NCI-H748 (cell line): ENCODE data around the gene TNFRSF19.

Source experiments
- DNase-seq: peaks from one replicate; lab custom pipeline; 2025; ENCODE audit not compliant: unreplicated experiment; lab: John Stamatoyannopoulos, UW

The TNFRSF19 gene

DNA sequence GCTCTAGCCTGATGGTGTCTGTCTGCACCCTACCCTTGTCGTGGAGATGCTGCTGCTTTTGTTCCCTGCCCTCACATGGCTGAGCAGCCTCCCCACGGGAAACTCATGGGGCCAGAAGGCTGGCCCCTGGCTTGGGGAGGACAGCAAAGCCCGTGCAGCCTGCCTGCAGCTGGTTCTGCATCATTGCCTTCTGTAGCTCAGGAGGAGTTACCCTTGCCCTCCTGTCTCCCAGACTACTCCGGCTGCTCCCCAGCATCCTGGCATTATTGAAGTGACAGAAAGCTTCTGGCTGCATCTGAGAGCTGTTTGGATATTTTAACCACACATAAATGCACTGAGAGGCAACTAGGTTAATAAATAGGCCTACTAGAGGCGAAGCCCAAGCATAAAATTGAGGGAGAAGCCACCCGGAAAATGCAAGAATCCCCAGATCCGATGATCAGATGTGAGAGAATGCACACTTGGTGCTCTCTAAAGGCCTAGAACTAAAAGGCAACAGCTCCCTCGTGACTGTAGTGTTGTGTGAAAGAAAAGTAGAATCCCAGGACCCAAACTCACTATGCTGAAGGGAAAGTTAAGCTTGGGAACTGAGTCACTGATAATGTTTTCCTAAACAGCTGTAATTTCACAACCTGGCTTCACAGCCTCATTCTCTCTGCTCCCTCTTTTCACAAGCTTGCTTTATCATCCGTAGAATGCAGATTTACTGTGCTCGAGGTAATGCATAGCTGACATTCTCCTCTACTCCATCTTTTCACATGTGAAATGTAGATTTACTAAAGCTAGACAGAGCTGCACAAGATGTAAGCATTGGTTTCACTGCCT lies 110.8 kb downstream of the TNFRSF19 start:
- no peak for DNase-seq

DNA sequence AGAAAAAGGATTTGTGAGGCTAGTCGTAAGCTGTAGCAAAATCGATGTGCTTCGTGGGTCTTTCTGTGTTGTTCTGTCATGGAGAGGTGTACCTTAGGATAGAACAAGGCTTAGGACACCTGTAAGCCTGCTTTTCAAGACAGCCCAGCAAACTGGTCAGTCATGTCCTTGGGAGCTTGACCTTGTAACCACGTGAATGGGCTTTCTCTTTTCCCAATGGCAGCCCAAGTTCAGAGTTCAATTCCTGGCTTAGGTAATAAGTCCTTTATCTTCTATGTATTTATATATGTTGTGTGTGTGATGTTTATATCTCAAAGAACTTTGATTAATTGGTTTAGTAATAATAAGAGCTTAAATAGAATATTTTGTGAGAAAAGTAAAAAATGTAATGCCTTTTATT lies 112.9 kb downstream of the TNFRSF19 start:
- DNase-seq: no peak

DNA sequence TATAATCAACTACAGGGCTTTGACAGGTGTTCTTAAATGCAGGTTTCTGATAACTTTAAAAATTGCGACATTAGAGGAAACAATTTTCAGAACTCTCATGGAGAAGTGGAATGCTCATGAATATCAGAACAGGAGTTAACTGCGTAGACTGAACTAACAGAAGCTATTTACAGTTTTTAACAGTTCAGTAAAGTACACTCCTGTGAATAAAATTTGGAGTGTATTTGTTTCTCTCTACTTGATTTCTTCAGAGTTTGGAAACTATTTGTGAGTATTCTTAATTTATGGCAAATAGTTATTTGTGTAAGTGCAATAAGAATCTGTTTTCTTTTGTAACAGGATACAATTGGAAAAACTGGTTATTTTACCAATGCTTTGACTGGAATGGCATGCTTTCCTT lies 114.4 kb downstream of the TNFRSF19 start:
- DNase-seq: no peak

DNA sequence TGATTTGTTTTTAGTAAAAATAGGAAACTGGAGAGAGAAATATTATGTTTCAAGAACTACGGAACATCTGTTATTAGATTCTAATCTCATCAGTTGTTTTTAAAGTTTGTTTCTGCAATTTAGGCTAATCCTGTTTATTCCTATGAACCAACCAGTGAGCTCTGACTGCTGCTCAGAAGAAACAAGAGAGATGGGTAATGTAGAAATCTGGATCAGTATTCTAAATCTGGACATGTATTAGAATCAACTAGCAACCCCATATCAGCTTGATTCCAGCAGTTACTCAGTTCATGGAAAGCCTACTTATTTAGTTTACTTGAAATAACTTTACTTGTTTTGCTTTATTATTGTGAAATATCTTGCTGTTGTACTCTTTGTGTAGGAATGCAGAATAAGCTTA lies 115.2 kb downstream of the TNFRSF19 start:
- DNase-seq: no peak

DNA sequence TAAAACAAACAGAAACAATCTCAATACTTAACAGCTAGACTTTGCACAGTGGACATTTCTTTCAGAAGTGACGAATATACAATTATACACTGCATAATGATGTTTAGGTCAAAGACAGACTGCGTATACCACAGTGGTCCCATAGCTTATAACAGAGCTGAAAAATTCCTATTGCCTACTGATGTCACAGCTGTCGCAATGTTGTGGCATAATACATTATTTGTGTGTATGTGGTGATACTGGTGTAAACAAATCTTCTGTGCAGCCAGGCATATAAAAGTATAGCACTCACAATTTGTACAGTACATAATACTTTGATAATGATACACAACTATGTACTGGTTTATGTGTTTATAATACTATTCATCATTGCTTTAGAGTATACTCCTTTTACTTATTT lies 116.7 kb downstream of the TNFRSF19 start:
- DNase-seq: no peak

DNA sequence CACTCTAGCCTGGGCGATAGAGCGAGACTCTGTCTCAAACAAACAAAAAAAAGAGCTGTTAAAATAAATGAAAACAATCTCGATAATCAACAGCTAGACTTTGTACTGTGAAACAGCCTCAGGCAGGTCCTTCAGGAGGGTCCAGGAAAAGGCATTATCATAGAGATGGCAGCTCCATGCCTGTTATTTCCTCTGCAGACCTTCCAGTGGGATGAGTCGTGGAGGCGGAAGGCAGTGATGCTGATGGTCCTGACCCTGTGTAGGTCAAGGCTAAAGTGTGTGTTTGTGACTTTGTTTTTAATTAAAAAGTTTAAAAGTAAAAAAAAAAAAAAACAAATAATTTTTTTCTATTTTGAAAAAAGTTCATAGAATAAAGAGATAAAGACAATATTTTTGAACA lies 117.4 kb downstream of the TNFRSF19 start:
- DNase-seq: no peak

DNA sequence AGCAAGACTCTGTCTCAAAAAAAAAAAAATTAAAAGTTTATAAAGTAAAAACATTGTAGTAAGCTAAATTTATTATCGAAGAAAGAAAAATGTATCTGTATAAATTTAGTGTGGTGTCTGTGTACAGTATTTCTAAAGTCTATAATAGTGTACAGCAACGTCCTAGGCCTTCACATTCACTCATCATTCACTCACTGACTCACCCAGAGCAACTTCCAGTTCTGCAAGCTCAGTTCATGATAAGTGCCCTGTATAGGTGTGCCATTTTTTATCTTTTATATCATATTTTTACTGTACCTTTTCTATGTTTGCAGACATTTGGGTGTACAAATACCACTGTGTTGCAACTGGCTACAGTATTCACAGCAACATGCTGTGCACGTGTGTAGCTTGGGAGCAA lies 118.1 kb downstream of the TNFRSF19 start:
- DNase-seq: no peak

DNA sequence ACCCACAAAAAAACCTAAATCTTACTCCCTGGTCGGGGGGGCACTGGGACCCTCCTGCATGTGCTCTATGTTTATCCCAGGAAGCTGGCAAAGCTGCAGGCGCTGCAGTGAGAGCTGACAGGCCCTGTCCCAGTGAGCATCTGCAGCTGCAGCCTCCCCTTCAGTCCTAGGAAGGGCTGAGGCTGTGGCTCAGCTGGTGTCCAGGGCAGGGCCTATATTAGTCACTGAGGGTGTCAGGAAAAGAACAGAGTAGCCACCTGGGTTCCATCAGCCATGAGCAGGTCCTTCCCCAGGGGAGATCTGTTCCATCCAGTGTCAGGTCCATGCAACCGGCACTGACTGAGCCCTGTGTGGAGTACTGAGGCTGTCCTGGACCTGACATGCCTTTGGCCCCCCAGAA lies 120.5 kb downstream of the TNFRSF19 start:
- no peak for DNase-seq

DNA sequence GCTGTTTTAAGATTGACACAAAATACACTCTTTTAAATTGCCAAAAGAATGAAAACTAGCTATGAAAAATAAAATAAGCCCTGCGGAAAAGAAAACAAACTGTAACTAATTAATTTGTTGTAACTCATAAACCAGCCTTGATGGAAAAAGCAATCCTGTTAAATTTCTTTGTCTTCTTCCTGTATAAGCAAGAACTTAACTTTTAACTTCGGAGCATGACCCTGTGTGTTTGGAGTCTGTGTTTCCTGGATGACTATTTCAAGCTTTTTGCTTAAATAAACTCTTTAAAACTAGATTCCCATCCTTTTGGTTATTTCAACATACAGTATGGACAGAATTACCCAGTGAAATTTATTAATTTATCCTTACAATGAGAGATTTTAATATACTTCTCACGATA lies 122.6 kb downstream of the TNFRSF19 start:
- no peak for DNase-seq

DNA sequence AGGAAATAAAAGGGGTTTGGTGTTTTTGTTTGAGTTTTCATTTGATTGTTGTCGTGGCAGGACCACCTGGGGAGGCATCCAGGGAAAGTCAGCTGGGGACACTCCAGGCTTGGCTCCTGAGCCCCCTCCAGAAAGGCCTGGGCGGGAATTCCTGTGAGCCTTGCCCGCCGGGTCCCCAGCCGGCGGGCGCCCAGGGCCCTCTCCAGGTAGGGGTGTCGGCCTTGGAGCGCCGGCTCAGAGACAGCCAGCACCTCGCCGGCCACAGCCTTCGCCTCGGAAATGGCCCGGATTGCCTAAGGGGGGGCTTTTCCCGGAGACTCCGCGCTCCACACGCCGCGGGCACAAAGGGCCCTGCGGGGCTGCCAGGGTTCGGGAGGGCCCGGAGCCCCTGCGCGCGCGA lies 125.0 kb downstream of the TNFRSF19 start:
- no peak for DNase-seq

DNA sequence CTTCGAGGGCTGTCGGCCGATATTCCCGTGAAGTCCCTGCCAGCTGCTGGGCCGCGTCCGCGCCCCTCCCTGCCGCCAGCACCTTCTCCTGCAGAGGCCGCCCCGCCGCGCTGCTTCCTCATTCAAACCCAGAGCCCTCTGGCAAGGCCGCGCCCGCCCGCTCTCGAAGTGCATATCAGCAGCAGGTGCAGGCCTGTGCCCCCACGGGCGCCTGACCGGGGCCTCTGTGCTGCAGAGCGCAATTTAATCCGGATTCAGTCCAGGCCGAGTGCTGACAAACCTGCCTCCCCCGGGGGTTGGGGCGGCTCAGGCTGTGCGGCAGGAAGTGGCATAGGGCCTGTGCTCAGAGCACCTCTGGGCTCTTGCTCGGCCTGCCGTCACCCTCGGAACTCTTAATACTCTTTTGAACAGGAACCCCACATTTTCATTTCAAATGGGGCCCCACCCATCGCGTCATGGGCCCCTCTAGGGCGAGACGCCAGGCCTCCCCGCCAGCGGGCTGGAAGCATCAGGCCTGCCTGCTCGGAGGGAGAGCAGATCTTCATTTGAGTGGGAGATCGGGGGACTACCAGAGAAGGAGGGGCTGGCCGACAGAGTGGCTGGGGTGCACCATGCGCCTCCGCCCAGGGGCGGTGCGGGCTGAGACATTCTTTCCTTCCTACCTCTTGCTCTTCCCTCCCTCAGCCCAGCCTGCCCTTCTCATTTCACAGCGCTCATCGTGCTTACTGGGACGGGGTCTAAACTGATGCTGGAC lies 125.7 kb downstream of the TNFRSF19 start:
- DNase-seq: peak; percentile 25

DNA sequence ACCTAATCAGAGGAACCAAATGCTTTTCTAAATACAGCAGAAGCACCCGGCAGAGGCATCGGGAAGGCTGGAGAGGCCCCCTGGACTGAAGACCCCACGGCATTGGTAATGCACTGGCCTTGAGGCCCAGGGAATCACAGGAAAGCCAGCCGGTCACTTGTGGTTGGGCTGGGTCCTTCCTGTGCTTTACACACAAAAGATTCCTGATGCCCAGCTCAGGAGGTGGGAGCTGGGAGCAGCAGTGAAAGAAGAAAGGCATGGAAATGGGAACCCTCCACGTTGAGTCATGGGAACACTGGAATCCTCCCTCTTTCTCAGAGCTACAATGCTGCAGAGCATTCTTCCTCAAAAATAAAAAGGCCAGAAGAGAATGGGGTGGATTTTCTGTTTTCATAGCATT lies 126.4 kb downstream of the TNFRSF19 start:
- DNase-seq: no peak

DNA sequence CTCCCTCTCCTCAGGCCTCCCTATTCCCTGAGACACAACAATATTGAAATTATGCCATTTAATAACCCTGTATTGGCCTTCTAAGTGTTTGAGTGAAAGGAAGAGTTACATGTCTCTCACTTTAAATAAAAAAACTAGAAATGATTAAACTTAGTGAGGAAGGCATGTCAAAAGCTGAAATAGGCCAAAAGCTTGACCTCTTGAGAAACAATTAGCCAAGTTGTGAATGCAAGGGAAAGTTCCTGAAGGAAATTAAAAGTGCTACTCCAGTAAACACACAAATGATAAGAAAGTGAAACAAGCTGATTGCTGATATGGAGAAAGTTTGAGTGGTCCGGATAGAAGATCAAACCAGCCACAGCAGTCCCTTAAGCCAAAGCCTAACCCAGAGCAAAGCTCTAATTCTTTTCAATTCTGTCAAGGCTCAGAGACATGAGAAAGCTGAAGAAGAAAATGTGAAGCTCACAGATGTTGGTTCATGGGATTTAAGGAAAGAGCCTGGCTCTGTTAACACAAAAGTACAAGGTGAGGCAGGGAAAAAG lies 127.6 kb downstream of the TNFRSF19 start:
- DNase-seq: no peak

DNA sequence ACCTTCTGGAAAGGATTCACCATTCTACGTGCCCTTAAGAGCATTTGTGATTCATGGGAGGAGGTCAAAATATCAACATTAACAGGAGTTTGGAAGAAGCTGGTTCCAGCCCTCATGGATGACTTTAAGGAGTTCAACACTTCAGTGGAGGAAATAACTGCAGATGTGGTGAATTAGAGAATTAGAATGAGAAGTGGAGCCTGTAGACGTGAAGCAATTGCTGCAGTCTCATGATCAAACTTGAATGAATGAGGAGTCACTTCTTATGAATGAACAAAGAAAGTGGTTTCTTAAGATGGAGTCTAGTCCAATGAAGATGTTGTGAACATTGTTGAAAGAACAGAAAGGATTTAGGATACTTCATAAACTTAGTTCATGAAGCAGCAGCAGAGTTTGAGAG lies 129.1 kb downstream of the TNFRSF19 start:
- no peak for DNase-seq

DNA sequence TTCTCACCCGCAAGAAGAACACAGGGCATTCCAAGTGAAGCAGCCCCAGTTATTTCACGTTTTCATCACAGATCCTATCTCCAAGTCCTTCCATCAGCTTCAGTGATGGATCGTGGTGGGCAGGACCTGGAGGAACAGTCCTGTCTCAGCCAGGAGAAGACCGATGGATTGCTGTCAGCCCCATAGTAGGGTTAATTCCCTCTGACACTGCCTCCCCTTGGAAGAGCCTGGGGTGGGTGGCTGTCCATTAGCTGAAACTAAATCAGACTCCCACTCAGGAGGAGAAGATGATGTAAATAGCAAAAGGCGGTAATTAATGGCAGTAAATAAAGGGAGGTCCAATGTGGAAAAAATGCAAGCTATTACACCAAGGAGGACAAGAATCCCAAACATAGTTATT lies 131.0 kb downstream of the TNFRSF19 start:
- no peak for DNase-seq

DNA sequence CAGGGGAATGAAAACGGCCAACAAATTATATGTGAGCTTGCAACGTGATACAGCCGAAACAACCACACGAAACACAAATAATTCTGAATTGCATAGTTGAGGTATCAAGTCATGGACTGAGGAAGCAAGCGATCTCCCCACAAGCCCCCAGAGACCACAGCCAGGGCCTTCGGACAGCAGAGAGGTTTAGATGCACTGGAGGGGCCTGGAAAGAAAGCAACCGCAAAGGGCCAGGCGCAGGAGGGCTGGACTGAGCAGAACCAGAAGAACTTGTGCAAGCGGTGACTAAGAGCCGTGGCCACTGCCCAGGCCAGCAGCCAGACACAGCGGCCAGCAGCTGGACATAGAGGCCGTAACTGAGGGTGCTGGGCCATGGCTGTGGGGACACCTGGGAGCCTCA lies 131.4 kb downstream of the TNFRSF19 start:
- DNase-seq: no peak

DNA sequence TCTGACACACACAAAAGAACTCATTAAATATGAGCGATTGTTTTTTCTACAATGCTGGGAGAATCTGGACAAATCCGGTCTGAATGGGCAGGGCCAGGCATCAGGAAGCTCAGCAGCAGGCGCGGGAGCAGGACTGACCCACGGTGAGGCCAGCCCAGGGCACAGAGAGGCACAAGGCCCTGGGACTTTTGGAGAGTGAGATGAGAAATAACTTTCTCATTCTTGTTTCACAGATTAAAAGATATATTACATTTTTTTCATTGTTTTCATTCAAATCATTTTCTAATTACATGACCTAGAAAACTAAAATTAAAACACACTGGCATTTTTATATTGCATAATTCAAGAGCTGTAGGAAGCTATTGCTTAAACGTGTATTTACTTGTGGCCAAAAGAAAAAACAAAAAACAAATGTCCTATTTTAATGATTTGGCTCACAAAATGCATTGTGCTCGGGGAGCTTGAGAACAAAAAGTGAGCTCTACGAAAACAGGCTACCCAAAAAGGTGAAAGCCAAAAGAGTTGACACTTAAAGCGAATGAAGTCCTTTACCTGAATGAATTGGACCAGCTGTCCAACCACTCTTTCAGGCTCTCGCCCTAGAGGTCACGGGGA lies 133.1 kb downstream of the TNFRSF19 start:
- peak; percentile 43 for DNase-seq

DNA sequence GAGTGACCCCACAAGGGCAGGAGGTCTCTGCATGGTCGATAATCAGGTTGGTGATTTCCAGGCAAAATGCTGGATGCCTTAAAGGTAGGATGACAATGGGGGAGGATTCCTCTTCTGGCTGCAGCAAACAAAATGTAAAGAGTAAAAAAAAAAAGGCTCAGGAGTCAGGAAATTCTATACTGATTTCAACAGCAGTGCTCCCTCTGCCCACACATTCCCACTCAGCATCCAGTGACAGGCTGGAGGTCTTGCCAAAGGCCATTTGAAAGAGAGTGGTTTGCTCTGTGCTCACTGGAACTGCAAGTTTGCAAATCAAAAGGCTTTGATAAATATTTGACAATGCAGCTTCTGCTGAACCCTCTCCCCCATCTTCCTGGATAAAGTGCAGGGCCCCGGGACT lies 135.4 kb downstream of the TNFRSF19 start:
- DNase-seq: no peak

DNA sequence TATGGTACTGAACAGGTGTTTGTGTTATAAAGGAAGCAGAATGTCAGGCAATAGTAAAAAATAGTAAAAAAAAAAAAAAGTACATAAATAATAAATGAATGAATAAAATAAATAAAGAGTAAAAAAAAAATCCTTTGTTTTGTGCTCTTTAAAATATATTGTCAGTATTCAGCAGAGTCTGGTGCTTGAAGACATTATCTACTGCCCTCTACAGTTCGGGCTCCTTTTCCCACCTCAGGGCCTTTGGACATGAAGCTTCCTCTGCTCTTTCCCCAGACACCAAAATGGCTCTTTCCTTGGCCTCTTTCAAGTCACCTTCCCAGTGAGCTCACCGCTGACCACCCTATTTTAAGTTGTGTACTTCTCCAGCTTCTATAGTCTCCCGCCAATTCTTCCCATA lies 137.5 kb downstream of the TNFRSF19 start:
- DNase-seq: peak; percentile 55

DNA sequence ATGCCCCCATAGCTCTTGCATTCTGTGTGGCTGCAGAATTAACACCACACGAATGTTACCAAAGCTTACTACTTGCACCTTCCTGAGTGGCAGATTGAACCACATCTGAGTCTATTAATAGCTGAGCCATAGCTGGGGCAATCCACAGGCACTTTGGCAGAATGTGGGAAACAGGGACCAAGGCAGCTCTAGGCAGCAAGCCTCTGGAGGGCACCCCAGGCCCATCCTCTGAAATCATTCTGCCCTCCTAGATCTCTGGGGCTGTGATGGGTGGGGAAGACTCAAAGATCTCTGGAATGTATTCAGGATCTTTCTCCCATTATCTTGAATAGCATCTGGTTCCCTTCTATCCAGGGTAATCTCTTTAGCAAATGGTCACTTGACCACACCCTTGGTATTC lies 139.3 kb downstream of the TNFRSF19 start:
- peak; percentile 35 for DNase-seq

DNA sequence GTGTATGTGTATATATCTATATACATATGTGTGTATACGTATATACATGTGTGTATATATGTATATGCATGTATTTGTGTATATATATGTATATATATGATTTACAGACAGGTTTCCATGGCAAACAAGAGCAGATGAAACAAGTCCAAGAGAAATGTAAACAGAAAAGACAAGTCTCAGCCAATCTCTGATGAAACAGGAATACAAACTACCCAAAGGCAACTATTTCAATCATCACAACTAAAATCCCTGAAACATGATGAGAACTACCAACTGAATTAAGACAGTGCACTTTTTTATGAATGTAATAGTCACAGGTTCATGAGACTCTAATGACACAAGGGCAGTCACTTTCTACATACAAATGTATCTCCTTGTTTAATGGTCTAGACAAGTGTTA lies 140.2 kb downstream of the TNFRSF19 start:
- no peak for DNase-seq

DNA sequence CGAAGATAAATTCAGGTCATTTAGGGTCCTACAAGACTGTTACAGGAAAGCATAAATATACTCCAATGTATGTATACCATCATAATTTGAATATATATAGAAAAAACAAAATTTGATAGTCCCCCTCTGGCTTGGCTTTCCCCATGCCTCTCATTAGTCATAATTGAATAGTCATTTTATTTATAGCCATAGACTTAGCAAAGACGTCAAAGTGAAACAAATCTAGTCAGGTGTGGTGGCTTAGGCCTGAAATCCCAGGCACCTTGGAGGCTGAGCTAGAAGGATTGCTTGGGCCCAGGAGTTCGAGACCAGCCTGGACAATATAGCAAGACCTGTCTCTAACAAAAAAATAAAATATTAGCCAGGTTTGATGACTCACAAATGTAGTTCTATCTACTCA lies 141.1 kb downstream of the TNFRSF19 start:
- DNase-seq: no peak
